Hypothalamus (tissue), 51 donors: Measurements from ENCODE around the gene PNCK.

Experiments
- DNase-seq, 51 donors: peaks; one replicate each; lab custom pipeline; 2025; lab: John Stamatoyannopoulos, UW

Gene PNCK

DNA sequence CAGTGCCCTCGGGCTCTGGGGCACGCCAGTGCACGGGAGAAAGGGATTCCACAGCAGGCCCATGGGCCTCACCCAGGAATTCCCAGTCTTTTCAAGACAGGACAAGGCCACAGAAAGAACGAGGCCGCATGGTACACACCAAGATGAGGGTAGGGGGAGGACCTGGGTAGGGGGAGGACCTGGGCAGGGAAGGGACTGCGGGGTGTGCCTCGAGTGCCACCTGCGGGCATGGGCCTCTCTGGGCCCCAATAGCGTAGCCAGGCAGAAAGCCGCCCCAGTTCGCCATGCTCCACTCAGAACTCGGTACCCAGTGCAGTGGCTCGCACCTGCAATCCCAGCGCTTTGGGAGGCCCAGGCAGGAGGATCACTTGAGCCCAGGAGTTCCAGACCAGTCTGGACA is 40.6 kb downstream of the PNCK start:
- DNase-seq, result no peak

DNA sequence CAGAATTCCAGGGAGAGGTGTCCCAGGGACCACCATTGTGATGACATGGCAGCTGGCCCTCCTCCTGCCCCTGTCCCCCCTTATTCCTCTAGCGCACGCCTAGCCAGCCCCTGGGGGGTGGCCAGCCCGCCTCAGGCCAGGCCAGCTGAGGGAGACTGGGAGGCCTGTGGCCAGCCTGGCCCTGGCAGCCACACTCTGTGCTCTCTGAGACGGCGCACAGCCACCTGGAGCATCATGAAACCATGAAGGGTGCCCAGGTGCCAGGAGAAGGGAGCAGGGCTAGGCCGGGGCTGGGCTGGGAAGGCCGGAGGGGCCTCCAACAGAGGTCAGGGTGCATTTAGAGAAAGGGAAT is 41.0 kb downstream of the PNCK start:
- DNase-seq, result no peak

DNA sequence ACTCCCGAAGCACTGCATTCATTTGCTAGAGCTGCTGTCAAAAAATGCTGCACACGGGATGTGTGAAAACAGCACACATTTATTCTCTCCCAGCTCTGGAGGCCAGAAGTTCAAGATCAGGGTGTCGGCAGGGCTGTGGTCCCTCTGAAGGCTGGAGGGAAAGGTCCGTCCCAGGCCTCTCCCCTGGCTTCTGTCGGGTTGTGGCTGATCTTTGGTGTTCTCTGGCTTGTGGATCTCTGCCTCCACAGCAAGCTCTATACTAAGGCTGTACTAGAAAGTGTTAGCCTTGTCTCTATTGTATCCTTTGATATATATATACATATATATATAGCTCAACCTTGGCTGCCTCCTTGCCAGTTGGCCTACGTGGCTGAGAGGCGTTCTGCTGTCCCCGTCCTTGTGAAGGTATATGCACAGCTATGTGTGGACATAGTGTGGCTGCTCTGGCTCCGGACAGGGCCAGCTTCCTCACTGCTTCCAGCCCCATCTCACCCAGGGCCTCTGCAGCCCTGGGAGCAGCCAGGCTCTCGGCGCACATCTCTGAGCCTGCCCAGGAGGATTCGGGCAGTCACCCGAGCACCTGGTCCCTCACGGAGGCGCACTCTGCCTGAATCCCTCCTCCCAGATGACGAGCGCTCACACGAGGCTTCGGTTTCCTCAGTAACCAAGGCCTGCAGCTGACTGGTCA is 41.6 kb downstream of the PNCK start:
- no peak for DNase-seq

DNA sequence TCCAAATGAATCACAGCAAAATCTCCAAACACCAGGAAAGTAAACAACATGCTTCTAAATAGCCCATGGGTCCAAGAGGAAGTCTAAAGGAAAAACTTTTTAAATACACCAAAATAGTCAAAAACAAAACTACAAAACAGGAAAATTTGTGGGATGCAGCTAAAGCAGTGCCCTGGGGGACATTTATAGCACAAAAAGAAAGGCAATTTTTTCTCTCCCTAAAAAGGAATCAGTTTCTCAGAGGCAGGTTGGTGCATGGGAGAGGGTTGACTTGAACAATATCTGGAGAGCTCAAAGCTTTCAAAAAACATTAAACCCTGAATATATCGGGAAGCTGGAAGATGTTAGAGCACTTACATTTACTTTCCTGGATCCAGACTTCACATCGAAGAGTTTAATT is 42.3 kb downstream of the PNCK start:
- DNase-seq, result no peak

DNA sequence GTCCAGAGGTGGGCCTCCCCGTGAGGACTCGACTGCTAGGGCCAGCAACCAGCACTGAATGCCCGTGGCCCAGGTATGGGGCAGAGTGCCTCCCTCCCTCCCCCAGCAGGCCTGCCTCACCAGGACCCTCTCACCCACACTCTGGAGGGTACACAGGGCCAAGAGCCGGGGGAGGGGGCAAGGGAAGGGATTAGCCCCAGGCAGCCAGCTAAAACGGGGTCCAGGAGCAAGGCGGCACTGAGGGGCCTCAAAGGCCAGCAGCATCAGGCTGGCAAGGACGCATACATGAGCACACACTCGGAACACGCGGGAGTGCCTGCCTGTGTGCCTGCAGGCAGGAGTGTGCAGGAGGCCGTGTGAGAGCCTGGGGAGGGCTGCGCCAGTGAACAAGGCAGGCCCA is 44.9 kb downstream of the PNCK start:
- no peak for DNase-seq

DNA sequence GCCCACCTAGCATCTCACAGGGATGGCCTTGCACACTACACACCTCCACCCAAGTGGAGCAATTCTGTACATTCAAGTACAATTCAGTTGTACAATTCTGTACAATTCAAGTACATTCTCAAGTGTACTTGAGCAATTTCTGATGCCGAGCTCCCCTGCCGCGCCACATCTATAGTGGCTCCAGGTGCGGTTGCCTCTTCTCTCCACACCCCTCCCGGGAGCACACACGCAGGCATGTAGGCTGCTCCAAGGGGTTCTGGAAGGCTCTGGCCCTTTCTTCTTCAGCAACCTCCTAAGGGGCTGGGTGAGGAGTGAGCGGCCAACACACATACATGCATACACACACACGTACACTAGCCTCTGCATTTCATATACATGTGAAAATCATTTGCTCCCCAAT is 45.5 kb downstream of the PNCK start:
- DNase-seq, result no peak

DNA sequence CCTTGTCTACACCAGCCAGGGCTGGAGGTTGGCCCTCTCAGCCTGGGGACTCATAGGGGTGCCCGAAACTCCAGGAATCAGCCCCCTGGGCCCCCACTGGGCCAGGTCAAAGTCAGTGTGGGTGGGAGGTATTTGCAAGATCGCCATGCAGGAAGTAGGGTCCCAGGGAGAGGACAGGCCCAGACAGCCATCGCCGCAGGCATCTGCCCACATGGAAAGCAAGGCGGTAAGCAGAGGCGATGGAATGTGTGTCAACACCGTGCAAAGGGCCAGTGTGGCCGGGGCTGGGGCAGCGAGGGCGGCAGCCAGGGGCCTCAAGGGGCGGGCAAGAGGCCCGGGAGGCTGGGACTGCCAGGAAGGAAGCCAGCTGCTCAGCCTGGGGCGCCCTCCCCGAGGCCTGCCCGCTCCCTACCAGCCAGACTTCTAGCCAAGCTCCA is 45.9 kb downstream of the PNCK start:
- DNase-seq, result peak in 8 of 51 donors; percentile 4 to 30 (median 19)

DNA sequence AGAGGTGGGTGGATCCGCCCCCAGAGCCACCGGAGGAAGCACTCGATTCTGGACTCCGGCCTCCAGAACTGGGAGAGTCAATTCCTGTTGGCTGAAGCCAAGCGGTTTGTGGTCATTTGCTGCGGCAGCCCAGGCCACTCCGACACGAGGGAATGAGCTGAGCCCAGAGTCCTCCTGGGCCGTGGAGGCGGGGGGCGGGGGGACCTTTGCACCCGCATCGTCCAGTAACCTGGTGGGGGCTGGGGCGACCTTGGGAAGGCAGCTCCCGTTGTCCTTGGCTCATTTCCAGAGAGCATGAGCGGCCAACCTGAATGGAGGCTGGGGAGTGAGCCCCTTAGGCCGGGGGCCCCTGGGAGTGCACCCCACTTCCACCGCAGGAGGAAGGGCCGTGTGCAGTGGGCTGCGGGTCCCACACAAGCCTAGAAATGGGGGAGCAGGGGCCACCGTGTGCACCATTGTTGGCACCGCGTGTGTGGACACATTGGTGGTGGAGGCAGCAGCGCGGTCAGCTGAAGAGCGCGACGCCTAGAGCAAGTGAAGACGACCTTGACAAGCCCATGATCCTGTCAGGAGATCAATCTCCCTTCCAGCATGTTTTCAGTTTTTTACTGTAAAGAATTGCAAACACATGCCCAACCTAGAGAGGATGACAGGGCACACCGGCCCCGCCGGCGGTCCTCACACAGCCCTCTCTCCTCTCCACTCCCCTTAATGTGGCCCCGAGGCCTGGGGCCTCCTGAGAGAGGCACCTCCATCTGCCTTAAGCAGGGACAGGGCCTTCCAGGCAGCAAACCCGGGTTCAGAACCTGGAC is 46.5 kb downstream of the PNCK start:
- DNase-seq, result no peak

DNA sequence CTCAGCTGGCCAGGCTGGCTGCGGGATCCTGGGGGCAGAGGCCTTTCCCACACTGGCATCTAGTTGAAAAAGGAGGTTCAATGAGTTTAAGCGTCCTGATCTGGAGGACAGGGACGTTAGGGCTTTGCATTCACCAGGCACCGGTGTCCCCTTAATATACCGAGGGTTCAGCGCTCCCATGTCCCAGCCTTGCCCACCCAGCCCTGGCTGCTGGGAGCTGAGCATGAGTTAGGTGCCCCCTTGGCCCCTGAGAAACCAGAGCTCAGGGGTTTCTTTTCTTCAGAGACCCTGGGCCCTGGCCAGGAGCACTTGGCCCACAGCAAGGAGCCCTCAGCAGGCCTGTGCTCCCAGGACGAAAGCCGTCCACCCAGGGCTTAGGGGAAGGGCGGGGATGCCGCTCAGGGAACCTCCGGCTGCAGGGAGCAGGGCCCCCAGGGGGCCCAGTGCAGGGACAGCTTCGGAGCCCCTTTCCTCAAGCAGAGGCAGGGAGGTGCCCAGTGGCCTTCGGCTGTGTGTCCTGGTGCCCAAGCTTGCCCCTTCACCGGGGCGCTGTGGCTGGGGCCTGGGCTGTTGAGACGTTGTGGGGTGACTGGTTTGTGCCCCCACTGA is 47.5 kb downstream of the PNCK start:
- DNase-seq, result no peak

DNA sequence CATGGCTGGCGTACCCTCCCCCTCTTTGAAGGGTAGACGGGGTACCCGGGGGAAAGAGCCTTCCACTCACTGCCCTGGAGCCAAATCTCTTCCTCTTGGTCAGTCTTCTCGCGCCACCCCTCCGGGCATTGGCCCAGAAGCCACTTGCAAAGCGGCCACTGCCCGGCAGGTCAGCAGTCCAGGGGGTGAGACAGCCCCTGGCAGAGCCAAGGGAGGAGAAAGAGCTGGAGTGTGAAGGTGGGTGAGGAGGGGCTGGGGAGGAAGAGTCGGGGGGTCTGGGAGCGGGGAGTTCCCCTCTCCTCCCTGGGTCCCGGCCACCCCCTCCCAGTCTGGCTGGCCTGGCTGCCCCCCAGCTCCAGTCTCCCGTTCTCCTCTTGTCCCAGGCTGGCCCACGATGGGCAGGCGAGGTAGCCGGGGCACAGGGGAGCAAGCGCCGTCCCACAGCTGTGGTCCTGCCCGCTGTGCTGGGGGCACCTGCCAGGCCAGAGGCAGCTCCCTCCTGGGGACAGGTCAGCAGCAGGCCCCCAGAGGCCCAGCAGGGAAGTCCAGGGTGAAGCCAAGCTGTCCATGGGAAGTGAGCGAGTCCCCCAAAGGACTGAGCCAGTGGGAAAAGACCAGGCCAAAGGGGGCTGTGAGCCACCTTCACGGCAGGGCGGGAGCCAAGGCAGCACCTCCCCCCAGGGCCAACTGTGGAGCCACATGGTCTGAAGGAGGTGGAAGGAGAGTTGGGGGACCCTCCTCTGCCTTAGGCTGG is 48.2 kb downstream of the PNCK start:
- DNase-seq, result no peak

DNA sequence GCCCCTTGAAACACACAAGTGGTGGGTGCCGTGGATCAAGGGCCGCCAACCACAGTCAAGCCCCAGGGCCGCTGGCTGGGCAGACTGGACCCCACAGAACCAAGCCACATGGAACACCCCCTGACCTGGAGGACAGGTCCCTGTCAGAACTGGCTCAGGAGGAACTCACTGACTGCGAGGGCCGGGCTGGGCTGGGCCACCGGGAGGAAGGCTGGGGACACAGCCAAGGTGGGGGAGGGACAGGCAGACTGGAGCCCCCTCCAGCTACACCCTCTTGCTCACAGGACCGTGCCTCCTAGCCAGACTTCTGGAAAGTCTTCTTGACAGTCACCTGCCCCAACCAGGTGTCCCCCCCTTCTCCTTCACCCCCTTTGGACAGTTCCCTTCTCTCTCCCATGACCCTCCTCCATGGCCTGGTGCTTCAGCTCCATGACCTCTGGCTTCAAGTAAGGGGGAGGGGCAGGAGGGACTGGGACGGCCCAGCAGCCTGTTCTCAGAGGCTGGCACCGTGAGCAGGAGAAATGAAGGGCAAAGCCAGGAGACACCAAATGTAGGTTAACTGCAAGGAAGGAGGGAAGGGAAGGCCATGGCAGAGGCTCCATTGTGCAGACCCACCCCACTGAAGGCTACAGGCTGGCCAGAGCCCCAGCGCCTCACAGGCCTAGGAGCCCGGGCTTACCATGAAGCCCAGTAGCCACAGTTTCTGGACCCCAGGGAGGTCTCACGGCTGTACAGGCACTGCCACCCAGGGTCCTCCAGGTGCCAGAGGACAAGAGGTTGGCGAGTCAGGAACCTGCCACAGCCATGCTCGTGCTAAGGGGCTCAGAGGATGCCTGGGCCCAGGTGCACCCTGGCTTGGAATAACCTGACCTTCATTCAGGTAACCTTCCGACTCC is 49.2 kb downstream of the PNCK start:
- no peak for DNase-seq

DNA sequence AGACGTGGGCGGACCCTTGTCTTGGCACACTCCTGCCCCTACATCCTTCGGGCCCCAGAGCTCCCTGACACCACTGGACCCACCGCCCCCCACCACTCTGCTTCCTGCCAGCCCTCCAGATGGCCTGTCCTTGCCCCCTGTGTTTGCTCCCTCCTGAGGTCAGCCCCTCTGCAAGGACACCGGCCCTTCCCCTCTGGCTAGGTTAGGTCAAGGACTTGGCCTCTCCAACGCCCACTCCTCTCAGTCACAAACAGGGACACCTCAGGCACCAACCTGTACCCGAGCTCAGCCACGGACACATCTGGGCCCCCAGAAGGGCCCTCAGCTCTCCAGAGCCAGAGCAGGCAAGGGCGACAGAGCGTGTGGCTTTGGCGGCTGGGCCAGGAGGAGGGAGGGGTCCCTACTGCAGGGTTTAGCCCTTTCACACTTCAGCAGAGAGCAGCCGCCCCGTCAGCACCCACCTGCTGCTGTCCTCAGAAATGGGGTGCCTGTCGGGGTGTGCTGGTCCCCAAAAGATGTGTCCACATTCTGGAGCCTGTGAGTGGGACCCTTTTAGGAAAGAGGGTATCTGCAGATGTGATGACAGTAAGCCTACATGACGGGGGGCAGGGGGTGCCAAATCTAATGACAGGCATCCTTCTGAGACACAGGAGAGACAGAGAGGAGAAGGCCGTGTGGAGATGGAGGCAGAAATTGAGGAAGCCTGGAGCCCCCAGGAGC is 50.1 kb downstream of the PNCK start:
- no peak for DNase-seq

DNA sequence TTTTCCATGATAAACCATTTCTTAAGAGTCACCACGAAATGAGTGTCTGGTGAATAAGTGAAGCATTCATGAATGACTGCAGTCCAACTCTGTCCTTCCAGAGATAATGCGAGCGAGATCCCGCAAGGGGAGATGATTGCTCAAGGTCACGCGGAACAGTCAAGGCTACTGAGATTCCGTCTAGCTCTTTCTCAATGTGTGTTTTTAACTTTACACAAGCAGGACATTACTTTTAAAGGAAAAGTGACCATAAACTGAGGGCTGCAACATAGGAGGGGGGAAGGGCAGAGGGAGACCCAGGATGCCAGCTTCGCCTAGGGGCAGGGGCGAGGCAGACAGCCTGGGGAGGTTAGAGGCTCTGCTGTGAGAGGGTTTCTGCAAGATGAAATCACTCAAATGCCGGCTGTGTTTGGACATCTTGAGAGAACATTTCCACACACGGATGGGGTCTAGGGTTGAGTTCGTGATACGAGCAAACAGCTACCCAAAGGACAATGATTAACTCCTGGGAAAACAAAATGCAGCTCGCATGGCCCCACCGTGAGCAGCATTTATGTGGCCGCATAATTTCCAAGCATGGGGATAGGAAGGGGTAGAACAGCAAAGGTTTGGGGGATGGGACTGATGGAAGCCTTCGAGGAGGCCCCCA is 50.8 kb downstream of the PNCK start:
- DNase-seq, result no peak

DNA sequence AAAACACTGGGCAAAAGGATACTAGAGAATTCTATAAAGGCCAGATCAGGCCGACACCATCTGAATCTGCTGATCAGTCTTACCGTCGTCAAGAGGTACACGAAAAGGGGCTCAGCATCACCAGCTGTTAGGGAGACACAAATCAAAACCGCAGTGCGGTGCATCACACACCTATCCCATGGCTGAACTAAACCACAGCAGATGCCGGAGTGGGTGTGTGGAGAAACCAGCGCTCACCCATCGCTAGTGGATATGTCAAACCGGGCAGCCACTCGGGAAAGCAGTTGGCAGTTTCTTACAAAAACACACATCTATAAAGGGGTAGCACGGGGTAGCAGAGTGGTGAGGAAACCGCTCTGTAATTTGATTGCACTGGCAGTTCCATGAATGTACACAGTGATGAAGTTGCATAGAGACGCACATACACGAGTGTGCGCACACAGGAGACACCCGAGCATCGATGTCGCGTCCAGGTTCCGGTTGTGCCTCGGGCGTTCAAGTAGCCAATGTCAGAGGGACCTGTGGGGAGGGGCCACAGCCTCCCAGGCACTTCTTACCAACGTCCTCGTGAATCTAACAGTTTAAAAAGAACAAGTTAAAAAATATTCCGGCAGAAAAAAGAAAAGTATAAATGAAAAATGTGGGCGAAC is 51.5 kb downstream of the PNCK start:
- DNase-seq, result no peak

DNA sequence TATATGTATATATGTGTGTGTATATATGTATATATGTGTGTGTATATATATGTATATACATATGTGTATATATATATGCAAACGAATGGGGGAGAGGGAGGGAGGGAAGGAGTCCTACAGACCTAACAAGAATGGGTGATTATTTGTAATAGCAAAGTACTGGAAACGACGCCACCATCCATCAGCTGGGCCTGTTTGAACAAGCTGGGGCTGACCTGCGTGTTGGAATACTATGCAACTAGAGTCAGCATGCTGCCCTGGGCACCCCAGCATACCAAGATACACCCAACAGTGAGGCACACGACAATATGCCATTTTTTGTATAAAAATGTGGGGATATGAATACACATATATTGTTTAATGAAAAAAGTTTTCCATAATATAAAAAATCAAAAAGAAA is 53.0 kb downstream of the PNCK start:
- DNase-seq, result no peak
